Osteocyte (in vitro differentiated cells): ENCODE data around the gene FAM3D. TPM values are rescaled to one million over a fixed set of nuclear protein-coding genes. Genes with fewer than 3 reads are reported as not detected.
"Not testable (repeated sequence)": the region's sequence is repeated elsewhere in the genome, so short reads cannot be mapped to it uniquely, and the experiment has no call there.

Experiments
- DNase-seq: peaks from one replicate; pipeline ENCODE4 v3.0.0; 2021; ENCODE audit warnings: mixed read lengths; ENCODE audit not compliant: unreplicated experiment; ENCODE audit errors: extremely low spot score
- H3K27ac Mint-ChIP-seq: one replicate; pipeline ENCODE4 v1.8.0; 2021; ENCODE audit warnings: mild to moderate bottlenecking, mixed read lengths; ENCODE audit not compliant: unreplicated experiment
- H3K27me3 Mint-ChIP-seq: one replicate; pipeline ENCODE4 v1.8.0; 2021; ENCODE audit warnings: mixed read lengths; ENCODE audit not compliant: unreplicated experiment
- H3K36me3 Mint-ChIP-seq: one replicate; pipeline ENCODE4 v1.8.0; 2021; ENCODE audit warnings: mixed read lengths; ENCODE audit not compliant: unreplicated experiment
- H3K4me1 Mint-ChIP-seq: one replicate; pipeline ENCODE4 v1.8.0; 2021; ENCODE audit warnings: mixed read lengths; ENCODE audit not compliant: unreplicated experiment
- H3K4me3 Mint-ChIP-seq: one replicate; pipeline ENCODE4 v1.8.0; 2021; ENCODE audit warnings: mild to moderate bottlenecking, moderate library complexity, mixed read lengths; ENCODE audit not compliant: unreplicated experiment
- H3K9me3 Mint-ChIP-seq: one replicate; pipeline ENCODE4 v1.8.0; 2021; ENCODE audit warnings: mixed read lengths; ENCODE audit not compliant: unreplicated experiment
- CTCF ChIP-seq: fragments of 200-600 bp; sonication (generic); IDR thresholded peaks from 2 replicates; pipeline ENCODE4 v1.5.0; 2021; ENCODE audit warnings: antibody characterized with exemption, mild to moderate bottlenecking, moderate library complexity
- total RNA-seq: library from RNA; stranded (reverse); gene quantifications from 2 replicates; pipeline ENCODE4 v1.2.1, GENCODE V29; 2021

The FAM3D gene
- total RNA-seq, 1 donor from 2014 or later = not detected

- DNase-seq = no peak
- TF ChIP-seq CTCF = no peak
- Mint-ChIP-seq H3K9me3 (peaks cover 14% of the 10 kb centered on the region), H3K27me3 (peaks cover 20% of the 10 kb centered on the region), H3K4me3 (no peak overlapping the region), H3K27ac (no peak overlapping the region), H3K36me3 (no peaks in the 10 kb centered on the region), H3K4me1 (no peaks in the 10 kb centered on the region)
Observed at GRCh38 chr3:58697561-58697960, 31.0 kb upstream of the FAM3D start.

- H3K9me3 Mint-ChIP-seq = peaks cover 11% of the 10 kb centered on the region
- not testable (repeated sequence) for DNase-seq, H3K27ac Mint-ChIP-seq, H3K4me1 Mint-ChIP-seq, H3K36me3 Mint-ChIP-seq, H3K4me3 Mint-ChIP-seq
- peaks cover 20% of the 10 kb centered on the region for H3K27me3 Mint-ChIP-seq
Observed at GRCh38 chr3:58696813-58697212, 30.2 kb upstream of the FAM3D start.

- H3K4me3 Mint-ChIP-seq = no peak overlapping the region
- H3K27ac Mint-ChIP-seq = no peak overlapping the region
- H3K9me3 Mint-ChIP-seq = peaks cover 11% of the 10 kb centered on the region
- H3K27me3 Mint-ChIP-seq = peaks cover 16% of the 10 kb centered on the region
- no peaks in the 10 kb centered on the region for H3K4me1 Mint-ChIP-seq
- TF ChIP-seq CTCF = no peak
- no peak for DNase-seq
- no peaks in the 10 kb centered on the region for H3K36me3 Mint-ChIP-seq
Observed at GRCh38 chr3:58696093-58696492, 29.5 kb upstream of the FAM3D start.

- peaks cover 11% of the 10 kb centered on the region for H3K9me3 Mint-ChIP-seq
- H3K27ac Mint-ChIP-seq, H3K4me1 Mint-ChIP-seq, DNase-seq, H3K4me3 Mint-ChIP-seq, H3K36me3 Mint-ChIP-seq: not testable (repeated sequence)
- peaks cover 13% of the 10 kb centered on the region for H3K27me3 Mint-ChIP-seq
Observed at GRCh38 chr3:58695284-58695683, 28.7 kb upstream of the FAM3D start.

GRCh38 chr3:58693940-58694850, 27.6 kb upstream of the FAM3D start:
- no peaks in the 10 kb centered on the region for H3K36me3 Mint-ChIP-seq
- H3K9me3 Mint-ChIP-seq = peaks cover 21% of the 10 kb centered on the region
- no peak for DNase-seq
- TF ChIP-seq CTCF = no peak
- H3K4me1 Mint-ChIP-seq = no peaks in the 10 kb centered on the region
- H3K27me3 Mint-ChIP-seq = peaks cover 5% of the 10 kb centered on the region
- no peak overlapping the region for H3K4me3 Mint-ChIP-seq
- H3K27ac Mint-ChIP-seq = no peak overlapping the region

- DNase-seq = no peak
- Mint-ChIP-seq H3K4me1 (no peaks in the 10 kb centered on the region), H3K27ac (no peak overlapping the region), H3K4me3 (no peak overlapping the region), H3K36me3 (no peaks in the 10 kb centered on the region), H3K9me3 (peaks cover 21% of the 10 kb centered on the region), H3K27me3 (peaks cover under 1% of the 10 kb centered on the region)
- TF ChIP-seq CTCF = no peak
Observed at GRCh38 chr3:58692484-58692883, 25.9 kb upstream of the FAM3D start.
